Measurements from ENCODE around the gene SH3BP4.

Gene SH3BP4

DNA sequence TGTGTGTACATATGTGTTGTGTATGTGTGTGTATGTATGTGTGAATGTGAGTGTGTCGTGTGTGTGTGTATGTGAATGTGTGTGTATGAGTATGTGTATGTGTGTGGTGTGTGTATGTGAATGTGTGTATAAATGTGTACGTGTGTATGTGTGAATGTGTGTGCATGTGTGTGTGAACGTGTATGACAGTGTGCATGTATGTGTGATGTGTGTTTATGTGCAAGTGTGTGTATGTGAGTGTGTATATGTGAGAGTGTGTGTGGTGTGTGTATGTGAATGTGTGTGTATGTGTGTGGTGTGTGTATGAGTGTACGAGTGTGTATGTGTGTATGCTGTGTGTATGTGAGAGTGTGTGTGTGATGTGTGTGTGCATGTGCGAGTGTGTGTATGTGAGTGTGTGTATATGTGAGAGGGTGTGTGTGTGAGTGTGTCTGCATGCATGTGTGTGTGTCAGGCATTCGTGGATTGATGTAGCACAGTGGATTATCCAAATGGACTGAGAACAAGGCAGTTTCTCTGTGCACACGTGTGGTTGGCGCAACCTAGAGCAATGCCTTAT is 127.2 kb downstream of the SH3BP4 start:
- TF ChIP-seq, protein P1, sequence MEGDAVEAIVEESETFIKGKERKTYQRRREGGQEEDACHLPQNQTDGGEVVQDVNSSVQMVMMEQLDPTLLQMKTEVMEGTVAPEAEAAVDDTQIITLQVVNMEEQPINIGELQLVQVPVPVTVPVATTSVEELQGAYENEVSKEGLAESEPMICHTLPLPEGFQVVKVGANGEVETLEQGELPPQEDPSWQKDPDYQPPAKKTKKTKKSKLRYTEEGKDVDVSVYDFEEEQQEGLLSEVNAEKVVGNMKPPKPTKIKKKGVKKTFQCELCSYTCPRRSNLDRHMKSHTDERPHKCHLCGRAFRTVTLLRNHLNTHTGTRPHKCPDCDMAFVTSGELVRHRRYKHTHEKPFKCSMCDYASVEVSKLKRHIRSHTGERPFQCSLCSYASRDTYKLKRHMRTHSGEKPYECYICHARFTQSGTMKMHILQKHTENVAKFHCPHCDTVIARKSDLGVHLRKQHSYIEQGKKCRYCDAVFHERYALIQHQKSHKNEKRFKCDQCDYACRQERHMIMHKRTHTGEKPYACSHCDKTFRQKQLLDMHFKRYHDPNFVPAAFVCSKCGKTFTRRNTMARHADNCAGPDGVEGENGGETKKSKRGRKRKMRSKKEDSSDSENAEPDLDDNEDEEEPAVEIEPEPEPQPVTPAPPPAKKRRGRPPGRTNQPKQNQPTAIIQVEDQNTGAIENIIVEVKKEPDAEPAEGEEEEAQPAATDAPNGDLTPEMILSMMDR (conservative IDR thresholded peaks at IDR 0.05), result no peak
- no peak overlapping the region for H3K27ac ChIP-seq

DNA sequence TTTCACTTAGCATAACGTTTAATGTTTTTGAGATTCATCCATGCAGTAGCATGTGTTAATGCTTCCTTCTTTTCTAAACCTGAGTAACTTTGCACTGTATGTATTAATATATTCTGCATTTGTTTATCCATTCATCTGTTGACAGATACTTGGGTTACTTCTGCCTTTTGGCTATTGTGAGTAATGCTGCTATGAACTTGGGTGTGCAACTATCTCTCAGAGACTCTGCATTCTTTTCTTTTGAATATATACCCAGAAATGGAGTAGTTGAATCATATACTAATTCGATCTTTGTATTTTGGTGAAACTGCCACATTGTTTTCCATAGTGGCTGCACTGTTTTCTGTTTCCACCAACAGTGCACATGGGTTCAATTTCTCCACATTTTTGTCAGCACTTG is 128.3 kb downstream of the SH3BP4 start:
- TF ChIP-seq, protein P1 (conservative IDR thresholded peaks at IDR 0.05), result no peak

DNA sequence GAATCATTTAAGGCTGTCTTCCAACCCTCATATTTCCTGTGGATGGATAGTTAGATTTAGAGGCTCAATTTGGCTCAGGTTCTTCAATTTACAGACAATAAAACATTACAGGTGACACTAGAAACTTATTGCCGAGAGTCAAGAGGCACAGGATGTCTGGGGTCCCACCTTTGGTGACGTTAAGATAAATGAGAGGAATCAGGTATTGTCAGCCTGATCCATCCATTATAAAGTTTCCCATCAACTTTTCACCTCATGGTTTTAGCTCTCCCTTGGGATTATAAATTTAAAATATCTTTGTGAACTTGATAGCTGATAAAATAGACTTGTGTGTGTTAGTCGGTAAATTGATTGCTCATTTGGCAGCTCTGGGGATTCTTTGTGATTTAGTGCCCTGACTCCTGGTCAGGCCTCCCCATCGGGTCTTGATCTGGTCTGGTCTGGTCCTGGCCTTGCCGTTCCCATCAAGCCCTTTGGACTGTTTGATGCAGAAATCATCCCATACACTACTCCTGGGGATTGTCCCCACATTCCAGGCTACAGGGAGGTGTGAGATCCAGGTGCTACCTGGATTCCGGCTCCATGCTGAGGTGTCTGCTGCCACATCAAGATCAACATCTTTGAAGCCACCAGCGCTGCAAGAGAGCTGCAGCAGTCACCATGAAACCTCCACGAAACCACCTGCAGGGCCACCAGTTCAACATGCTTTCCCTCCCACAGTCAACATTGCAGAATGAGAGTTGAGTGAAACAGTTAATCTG is 130.9 kb downstream of the SH3BP4 start:
- TF ChIP-seq, protein P1 (conservative IDR thresholded peaks at IDR 0.05), result no peak
- no peak overlapping the region for H3K27ac ChIP-seq

More for the DNA sequence above, 128.3 kb downstream of the SH3BP4 start:
- no peak overlapping the region for H3K27ac ChIP-seq

DNA sequence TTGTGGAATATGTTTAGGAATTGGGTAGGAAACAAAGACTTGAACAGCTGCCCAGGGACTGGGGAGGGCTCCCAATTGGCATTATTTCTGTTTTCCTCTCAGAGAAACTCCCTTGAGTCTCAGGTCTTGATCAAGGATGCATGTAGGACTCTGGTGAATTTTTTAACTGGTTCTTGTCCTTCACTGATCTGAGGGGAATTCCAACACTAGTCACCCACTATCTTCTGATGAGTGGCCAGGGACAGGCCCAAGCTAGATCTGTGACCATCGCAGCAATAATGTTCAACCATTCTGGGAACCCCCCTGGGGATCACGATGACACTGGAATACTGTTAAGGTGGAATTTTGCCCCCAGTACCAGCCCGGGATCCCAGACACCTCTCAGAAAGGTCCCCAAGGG is 132.0 kb downstream of the SH3BP4 start:
- no peak overlapping the region for H3K27ac ChIP-seq
- TF ChIP-seq, protein P1 (conservative IDR thresholded peaks at IDR 0.05), result no peak

DNA sequence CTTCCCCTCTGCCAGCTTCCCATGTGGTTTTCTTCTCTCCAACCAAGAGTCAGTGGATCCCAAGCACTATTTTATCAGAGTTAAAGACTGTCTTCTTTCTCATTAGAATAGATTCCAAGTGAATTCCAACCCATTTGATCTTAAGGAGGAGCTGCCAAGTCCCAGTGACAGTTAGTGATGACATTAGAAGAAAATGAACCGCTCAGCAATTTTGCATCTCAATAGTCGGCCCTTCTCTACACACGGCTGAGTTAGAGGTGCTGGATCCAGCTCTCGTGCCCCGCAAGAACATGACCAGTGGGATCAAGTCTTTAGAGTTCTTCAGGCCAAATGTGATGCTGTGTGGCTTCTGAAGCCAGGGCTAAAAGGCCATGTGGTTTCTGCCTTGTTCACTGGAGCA is 132.6 kb downstream of the SH3BP4 start:
- H3K27ac ChIP-seq, result no peak overlapping the region
- TF ChIP-seq, protein P1 (conservative IDR thresholded peaks at IDR 0.05), result no peak

DNA sequence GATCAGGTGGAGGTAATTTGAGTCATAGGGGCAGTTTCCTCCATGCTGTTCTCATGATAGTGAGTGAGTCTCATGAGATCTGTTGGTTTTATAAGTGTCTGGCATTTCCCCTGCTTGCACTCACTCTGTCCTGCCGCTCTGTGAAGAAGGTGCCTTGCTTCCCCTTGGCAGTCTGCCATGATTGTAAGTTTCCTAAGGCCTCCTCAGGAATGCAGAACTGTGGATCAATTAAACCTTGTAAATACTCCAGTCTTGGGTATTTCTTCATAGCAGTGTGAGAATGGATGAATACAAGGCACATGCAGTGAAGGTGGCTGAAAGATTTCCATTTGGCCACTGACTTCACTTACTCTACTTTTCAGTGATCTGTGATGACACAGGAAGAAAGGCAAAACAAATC is 133.7 kb downstream of the SH3BP4 start:
- H3K27ac ChIP-seq, result no peak overlapping the region
- TF ChIP-seq, protein P1 (conservative IDR thresholded peaks at IDR 0.05), result no peak

DNA sequence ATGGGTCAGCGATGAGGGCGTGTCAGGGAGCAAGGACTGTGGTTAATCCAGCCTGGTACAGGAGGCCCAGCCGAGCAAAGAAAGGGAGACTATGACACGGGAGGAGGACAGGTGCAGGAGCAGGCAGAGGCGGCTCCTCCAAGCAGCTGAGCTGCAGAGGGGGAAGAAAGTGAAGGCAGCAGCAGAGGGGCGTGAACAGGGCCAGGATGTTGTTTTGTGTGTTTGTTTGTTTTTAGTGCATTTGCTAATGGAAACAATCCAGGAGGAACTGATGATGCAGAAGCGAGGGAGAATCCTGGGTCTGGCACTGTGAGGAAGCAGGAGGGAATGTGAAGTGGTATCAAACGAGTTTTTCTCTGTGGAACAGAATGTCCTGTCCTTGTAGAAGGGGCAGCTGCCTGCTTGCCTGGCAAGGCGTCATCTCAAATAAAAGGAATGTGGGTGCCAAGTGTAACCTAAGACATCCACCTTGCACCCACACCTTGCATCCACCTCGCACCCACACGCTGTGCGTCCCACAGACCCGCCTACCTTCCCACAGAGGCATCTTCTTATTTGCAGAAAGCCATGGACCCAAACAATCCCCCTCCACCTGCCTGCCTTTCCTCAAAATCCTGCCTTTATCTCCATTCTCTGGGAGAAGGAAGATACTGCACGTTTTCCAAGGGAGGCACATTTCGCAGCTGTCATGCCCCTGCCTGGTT is 134.8 kb downstream of the SH3BP4 start:
- TF ChIP-seq, protein P1 (conservative IDR thresholded peaks at IDR 0.05), result no peak
- no peak overlapping the region for H3K27ac ChIP-seq

Data from VCaP (cell line).